Dermis blood vessel endothelial cell (primary cell): ENCODE data around the gene WAPL. TPM values are rescaled to one million over a fixed set of nuclear protein-coding genes. Genes with fewer than 3 reads are reported as not detected.

Source experiments
- DNase-seq: peaks from one replicate; pipeline ENCODE4 v3.0.0; 2010
- total RNA-seq: library from RNA; depleted of rRNA; stranded (reverse); fragments of >200 nt; gene quantifications from 2 replicates; pipeline ENCODE4 v1.2.3, GENCODE V29; 2014

The WAPL gene
- total RNA-seq, 1 donor from 2014 or later: 46.5 TPM

- DNase-seq: no peak
These were observed 109.6 kb downstream of the WAPL start for GRCh38 chr10:86411852-86412560.

GRCh38 chr10:86411281-86411841, 110.2 kb downstream of the WAPL start:
- peak; percentile 86 for DNase-seq

GRCh38 chr10:86410542-86411124, 111.0 kb downstream of the WAPL start:
- DNase-seq: no peak

GRCh38 chr10:86409183-86409582, 112.4 kb downstream of the WAPL start:
- DNase-seq: no peak

GRCh38 chr10:86403183-86403797, 118.3 kb downstream of the WAPL start:
- DNase-seq: no peak

GRCh38 chr10:86402283-86402941, 119.2 kb downstream of the WAPL start:
- DNase-seq: no peak

- no peak for DNase-seq
These were observed 119.9 kb downstream of the WAPL start for GRCh38 chr10:86401588-86402282.

- DNase-seq: peak; percentile 37
These were observed 120.6 kb downstream of the WAPL start for GRCh38 chr10:86400705-86401587.

GRCh38 chr10:86399879-86400704, 121.5 kb downstream of the WAPL start:
- peak; percentile 95 for DNase-seq

GRCh38 chr10:86399514-86399878, 122.1 kb downstream of the WAPL start:
- no peak for DNase-seq

- DNase-seq: no peak
These were observed 124.5 kb downstream of the WAPL start for GRCh38 chr10:86397120-86397519.

- DNase-seq: no peak
These were observed 127.6 kb downstream of the WAPL start for GRCh38 chr10:86393862-86394455.

- DNase-seq: no peak
These were observed 128.2 kb downstream of the WAPL start for GRCh38 chr10:86393362-86393761.

- no peak for DNase-seq
These were observed 128.9 kb downstream of the WAPL start for GRCh38 chr10:86392723-86393094.

GRCh38 chr10:86391986-86392722, 129.4 kb downstream of the WAPL start:
- no peak for DNase-seq

- DNase-seq: no peak
These were observed 130.3 kb downstream of the WAPL start for GRCh38 chr10:86391236-86391840.

GRCh38 chr10:86390337-86391120, 131.1 kb downstream of the WAPL start:
- DNase-seq: no peak
